HL-60 (cell line): Measurements from ENCODE around the gene SPINK9.

Source experiments
- DNase-seq, 2 experiments: peaks; one replicate each; pipeline ENCODE4 v3.0.0-alpha.2; 2010 to 2020; ENCODE audit warnings: low read depth in 1 of 2, low spot score in 1 of 2
- H3K27ac ChIP-seq: fragments of 250-450 bp; sonication (Bioruptor Pico); replicated peaks from 2 replicates; pipeline ENCODE4 v1.5.1; 2020; ENCODE audit warnings: mild to moderate bottlenecking, moderate library complexity
- H3K27me3 ChIP-seq: fragments of 250-450 bp; sonication (Bioruptor Pico); 2 replicates; pipeline ENCODE4 v1.5.1; 2021; ENCODE audit warnings: mild to moderate bottlenecking, moderate library complexity; ENCODE audit not compliant: insufficient read depth, poor library complexity, severe bottlenecking
- H3K4me3 ChIP-seq: replicated peaks from 2 replicates; pipeline ENCODE4 v1.5.1; 2011; ENCODE audit warnings: mild to moderate bottlenecking, control low read depth, low read length; ENCODE audit not compliant: insufficient read depth
- CTCF ChIP-seq: IDR thresholded peaks from one replicate; pipeline ENCODE4 v1.5.1; 2011; ENCODE audit warnings: low read length, control low read depth, inconsistent platforms; ENCODE audit not compliant: insufficient read depth
- GABPA ChIP-seq: IDR thresholded peaks from 2 replicates; pipeline ENCODE4 v1.6.1; 2012; ENCODE audit warnings: low read depth
- POLR2AphosphoS5 ChIP-seq: IDR thresholded peaks from 2 replicates; pipeline ENCODE4 v1.6.1; 2012; ENCODE audit warnings: low read depth
- REST ChIP-seq: IDR thresholded peaks from 2 replicates; pipeline ENCODE4 v1.6.1; 2012; ENCODE audit warnings: low read depth; ENCODE audit not compliant: insufficient replicate concordance
- SPI1 ChIP-seq: IDR thresholded peaks from 2 replicates; pipeline ENCODE4 v1.6.1; 2012; ENCODE audit warnings: low read depth, mild to moderate bottlenecking, borderline replicate concordance

The SPINK9 gene

GRCh38 chr5:148374690-148375360 lies 39.5 kb downstream of the SPINK9 start:
- H3K27me3 ChIP-seq = no peaks in the 10 kb centered on the region
- H3K4me3 ChIP-seq = no peak overlapping the region
- TF ChIP-seq CTCF = peak; percentile 79
- no peak for TF ChIP-seq GABPA
- peak; percentile 77 to 91 for DNase-seq
- H3K27ac ChIP-seq = no peak overlapping the region

GRCh38 chr5:148376198-148376597 lies 40.8 kb downstream of the SPINK9 start:
- no peak overlapping the region for H3K4me3 ChIP-seq
- TF ChIP-seq SPI1 (no peak), POLR2AphosphoS5 (no peak), CTCF (no peak)
- no peak overlapping the region for H3K27ac ChIP-seq
- no peaks in the 10 kb centered on the region for H3K27me3 ChIP-seq
- no peak for DNase-seq

GRCh38 chr5:148378670-148379069 lies 43.3 kb downstream of the SPINK9 start:
- DNase-seq = peak in 1 of 2 experiments; percentile 13
- no peak overlapping the region for H3K4me3 ChIP-seq
- no peaks in the 10 kb centered on the region for H3K27me3 ChIP-seq
- TF ChIP-seq SPI1 = peak; percentile 56; the same call in 1 of the 2 replicates
- no peak for TF ChIP-seq CTCF
- TF ChIP-seq REST = no peak
- TF ChIP-seq POLR2AphosphoS5 = no peak
- no peak for TF ChIP-seq GABPA
- H3K27ac ChIP-seq = no peak overlapping the region

- H3K4me3 ChIP-seq = no peak overlapping the region
- no peaks in the 10 kb centered on the region for H3K27me3 ChIP-seq
- TF ChIP-seq SPI1 (no peak), REST (no peak), POLR2AphosphoS5 (no peak), CTCF (no peak), GABPA (no peak)
- no peak for DNase-seq
- H3K27ac ChIP-seq = no peak overlapping the region
Observed at GRCh38 chr5:148379340-148379739, 44.0 kb downstream of the SPINK9 start.
